ENCODE data around the gene PRICKLE4.

DNA sequence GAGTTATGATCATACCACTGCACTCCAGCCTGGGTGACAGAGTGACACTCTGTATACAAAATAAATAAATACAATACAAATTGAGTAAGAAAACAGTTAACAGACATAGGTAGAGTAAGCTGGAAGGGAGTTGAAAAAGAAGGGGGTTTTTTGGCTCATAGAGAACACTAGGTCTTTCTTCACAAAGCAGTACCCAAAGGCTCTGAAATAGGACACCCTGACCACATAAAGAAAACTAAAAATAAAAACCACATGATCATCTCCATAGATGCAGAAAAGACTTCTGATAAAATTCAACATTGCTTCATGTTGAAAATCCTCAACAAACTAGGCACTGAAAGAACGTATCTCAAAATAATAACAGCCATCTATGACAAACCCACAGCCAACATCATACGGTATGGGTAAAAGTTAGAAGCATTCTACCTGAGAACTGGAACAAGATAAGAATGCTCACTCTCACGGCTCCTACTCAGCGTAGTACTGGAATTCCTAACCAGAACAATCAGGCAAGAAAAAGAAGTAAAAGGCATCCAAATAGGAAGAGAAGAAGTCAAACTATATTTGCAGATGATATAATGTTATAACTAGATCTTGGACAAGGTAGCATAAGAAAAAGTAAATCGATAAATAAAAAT, 55.6 kb downstream of the PRICKLE4 start:
- no peak for TF ChIP-seq EZH2 (IDR thresholded peaks at IDR 0.05; ENCODE audit: low read depth, low read length, severe bottlenecking)
- TF ChIP-seq SP1 (IDR thresholded peaks at IDR 0.05; ENCODE audit: low read depth, low read length) = no peak
- no peak for TF ChIP-seq POLR2A (IDR thresholded peaks at IDR 0.05; ENCODE audit: control extremely low read depth in 1 of 2, low read depth in 2 of 2, low read length in 2 of 2)
- no peak for TF ChIP-seq CREB1 (IDR thresholded peaks at IDR 0.05)
- TF ChIP-seq, protein P1, sequence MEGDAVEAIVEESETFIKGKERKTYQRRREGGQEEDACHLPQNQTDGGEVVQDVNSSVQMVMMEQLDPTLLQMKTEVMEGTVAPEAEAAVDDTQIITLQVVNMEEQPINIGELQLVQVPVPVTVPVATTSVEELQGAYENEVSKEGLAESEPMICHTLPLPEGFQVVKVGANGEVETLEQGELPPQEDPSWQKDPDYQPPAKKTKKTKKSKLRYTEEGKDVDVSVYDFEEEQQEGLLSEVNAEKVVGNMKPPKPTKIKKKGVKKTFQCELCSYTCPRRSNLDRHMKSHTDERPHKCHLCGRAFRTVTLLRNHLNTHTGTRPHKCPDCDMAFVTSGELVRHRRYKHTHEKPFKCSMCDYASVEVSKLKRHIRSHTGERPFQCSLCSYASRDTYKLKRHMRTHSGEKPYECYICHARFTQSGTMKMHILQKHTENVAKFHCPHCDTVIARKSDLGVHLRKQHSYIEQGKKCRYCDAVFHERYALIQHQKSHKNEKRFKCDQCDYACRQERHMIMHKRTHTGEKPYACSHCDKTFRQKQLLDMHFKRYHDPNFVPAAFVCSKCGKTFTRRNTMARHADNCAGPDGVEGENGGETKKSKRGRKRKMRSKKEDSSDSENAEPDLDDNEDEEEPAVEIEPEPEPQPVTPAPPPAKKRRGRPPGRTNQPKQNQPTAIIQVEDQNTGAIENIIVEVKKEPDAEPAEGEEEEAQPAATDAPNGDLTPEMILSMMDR (IDR thresholded peaks at IDR 0.05; ENCODE audit: control extremely low read depth in 1 of 3, insufficient read depth in 1 of 3, low read depth in 1 of 3, low read length in 3 of 3) = no peak
- no peak for TF ChIP-seq RXRA (IDR thresholded peaks at IDR 0.05; ENCODE audit: insufficient read depth, low read depth, low read length)
- TF ChIP-seq YY1 (IDR thresholded peaks at IDR 0.05; ENCODE audit: low read depth, low read length) = no peak
- no peak for TF ChIP-seq ATF2 (IDR thresholded peaks at IDR 0.05; ENCODE audit: low read length)
- TF ChIP-seq BRCA1 (IDR thresholded peaks at IDR 0.05; ENCODE audit: low read depth, low read length) = no peak
- no peak for TF ChIP-seq SUZ12 (IDR thresholded peaks at IDR 0.05; ENCODE audit: low read length)
- no peak for TF ChIP-seq TBP (IDR thresholded peaks at IDR 0.05; ENCODE audit: low read depth, low read length)
- no peak for TF ChIP-seq CEBPB (IDR thresholded peaks at IDR 0.05; ENCODE audit: low read depth, low read length)
- TF ChIP-seq USF2 (IDR thresholded peaks at IDR 0.05; ENCODE audit: low read length) = no peak
- TF ChIP-seq EP300 (IDR thresholded peaks at IDR 0.05; ENCODE audit: borderline replicate concordance in 1 of 2, low read depth in 2 of 2, low read length in 2 of 2) = no peak
